GM19452 (cell line): ENCODE results near the gene RNF144A.

Experiments used
- ATAC-seq: cut with Tn5 transposase; IDR thresholded peaks from one replicate; pipeline ENCODE4 v1.9.1; 2021; ENCODE audit not compliant: unreplicated experiment

Gene RNF144A

GRCh38 chr2:7073901-7074300, 156.7 kb downstream of the RNF144A start:
- no peak for ATAC-seq

- no peak for ATAC-seq
These were observed 158.6 kb downstream of the RNF144A start for GRCh38 chr2:7075834-7076233.

- no peak for ATAC-seq
These were observed 160.6 kb downstream of the RNF144A start for GRCh38 chr2:7077660-7078267.

- no peak for ATAC-seq
These were observed 166.6 kb downstream of the RNF144A start for GRCh38 chr2:7083580-7084509.

- ATAC-seq, result no peak
These were observed 167.4 kb downstream of the RNF144A start for GRCh38 chr2:7084601-7085000.

GRCh38 chr2:7089284-7089683, 172.1 kb downstream of the RNF144A start:
- ATAC-seq, result no peak

GRCh38 chr2:7089898-7090510, 172.8 kb downstream of the RNF144A start:
- no peak for ATAC-seq

GRCh38 chr2:7093376-7093775, 176.2 kb downstream of the RNF144A start:
- no peak for ATAC-seq
